ENCODE data around the gene NME5.
"Not testable (repeated sequence)": the region's sequence is repeated elsewhere in the genome, so short reads cannot be mapped to it uniquely, and the experiment has no call there.

Gene NME5

DNA sequence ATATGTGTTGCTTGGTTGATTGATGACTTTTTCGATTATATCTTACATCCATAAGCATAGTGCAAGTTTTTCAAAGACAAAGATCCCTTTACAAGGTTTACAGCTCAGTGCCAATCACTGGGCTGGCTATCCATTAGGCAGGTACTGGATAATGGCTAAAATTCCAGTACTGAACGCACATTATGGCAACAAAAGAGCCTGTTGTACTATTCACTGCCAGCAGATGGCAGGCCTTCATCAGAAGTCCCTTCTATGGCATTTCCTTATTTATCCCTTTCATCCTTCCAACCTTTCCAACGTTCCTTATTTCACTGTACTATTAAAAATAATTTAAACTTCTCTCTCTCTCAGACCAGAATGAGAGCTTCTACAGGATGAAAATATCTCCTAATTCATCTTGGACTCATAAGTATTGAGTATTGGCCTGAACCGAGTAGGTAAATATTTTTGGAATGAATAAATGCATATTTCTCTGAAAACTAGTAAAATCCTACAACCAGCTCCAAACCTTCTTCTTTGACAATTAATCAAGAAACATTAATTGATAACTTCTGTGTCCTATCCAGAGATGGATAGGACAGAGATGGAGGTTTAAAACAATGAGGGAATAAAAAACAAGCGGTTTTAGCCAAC, 62.0 kb downstream of the NME5 start:
- DNase-seq (ENCODE audit: low spot score) = peak; percentile 43

DNA sequence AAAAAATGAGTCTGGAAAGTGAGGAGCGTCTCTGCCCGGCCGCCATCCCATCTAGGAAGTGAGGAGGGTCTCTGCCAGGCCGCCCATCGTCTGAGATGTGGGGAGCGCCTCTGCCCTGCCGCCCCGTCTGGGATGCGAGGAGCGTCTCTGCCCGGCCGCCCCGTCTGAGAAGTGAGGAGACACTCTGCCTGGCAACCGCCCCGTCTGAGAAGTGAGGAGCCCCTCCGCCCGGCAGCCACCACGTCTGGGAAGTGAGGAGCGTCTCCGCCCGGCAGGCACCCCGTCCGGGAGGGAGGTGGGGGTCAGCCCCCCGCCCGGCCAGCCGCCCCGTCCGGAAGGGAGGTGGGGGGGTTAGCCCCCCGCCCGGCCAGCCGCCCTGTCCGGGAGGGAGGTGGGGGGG, 69.2 kb downstream of the NME5 start:
- DNase-seq (ENCODE audit: low spot score) = not testable (repeated sequence)

DNA sequence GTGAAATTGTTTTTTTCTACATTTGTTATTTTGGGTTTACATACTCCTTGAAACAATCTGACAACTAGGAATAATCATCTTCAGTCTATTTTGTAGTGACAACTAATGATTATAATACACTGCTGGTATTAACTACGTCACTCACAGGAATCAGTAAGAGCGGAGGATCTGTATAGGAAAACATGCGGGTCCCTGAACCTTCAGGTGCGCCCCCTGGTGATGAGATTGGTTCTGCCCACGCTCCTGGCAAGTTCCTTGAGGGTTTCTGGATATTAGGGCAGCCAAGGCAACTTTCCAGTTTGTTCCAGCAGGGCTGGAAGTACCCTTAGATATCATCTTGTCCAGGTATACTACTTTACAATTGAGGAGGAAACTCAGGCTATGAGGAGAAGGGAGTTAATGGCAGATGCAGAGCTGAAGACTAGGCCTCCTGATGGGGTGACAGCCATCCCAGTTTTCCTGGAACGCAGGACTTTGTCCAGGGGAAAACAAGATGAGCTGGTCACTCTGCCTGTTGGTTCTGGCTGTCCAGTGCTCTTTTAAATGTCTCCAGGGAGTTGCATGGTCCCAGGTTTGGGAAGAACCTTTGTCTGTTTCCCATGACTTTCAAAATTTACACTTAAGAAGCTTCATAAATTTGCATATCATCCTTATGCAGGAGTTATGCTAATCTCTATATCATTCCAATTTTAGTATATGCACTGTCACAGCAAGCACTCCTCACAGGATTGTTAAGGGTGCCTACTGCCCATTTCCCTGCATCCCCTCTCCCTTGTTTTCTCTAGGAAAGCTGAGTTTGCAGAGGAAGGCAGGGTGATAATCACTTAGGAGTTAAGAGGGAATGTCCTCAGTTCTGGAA, 70.3 kb downstream of the NME5 start:
- peak; percentile 69 for DNase-seq (ENCODE audit: low spot score)

DNA sequence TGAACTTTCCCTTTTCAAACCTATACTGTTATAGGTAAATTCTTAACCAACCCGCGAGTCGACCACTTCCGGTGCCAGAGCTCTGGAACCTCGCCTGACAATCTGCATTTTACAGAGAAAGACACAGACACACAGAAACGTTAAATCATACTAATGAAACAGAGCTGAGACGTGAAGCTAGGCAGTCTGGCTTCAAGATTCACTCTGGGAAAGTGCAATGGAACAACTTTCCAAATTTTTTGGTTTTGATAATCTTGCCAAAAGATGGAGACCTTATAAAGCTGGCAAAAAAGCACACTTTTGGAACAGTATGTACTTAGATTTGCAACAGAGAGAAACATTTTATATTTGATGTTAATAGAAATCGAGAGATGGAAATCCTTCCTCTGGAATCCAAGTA, 71.3 kb downstream of the NME5 start:
- DNase-seq (ENCODE audit: low spot score) = no peak

All from CD4-positive, alpha-beta T cell treated with Interleukin-15 for 4 hours (primary cell).